Kidney (tissue), 14 donors: Measurements from ENCODE around the gene DDX6. TPM values are rescaled to one million over a fixed set of nuclear protein-coding genes. Genes with fewer than 3 reads are reported as not detected.
"Not testable (repeated sequence)": the region's sequence is repeated elsewhere in the genome, so short reads cannot be mapped to it uniquely, and the experiment has no call there.

Source experiments
- DNase-seq, 5 donors: peaks; one replicate each; pipeline ENCODE4 v3.0.0-alpha.2; 2013 to 2020
- FAIRE-seq: peaks from 2 replicates; lab custom pipeline; 2012; peaks lifted over from hg19 to GRCh38; lab: Jason Lieb, UNC
- H3K27ac ChIP-seq, 2 donors: one replicate each; pipeline ENCODE4 v1.7.0; 2013; ENCODE audit warnings: low read depth in 2 of 2, low read length in 2 of 2, inconsistent platforms in 1 of 2
- H3K27me3 ChIP-seq: one replicate; pipeline ENCODE4 v1.7.1; 2013; ENCODE audit warnings: low read length, inconsistent platforms; ENCODE audit not compliant: control insufficient read depth, insufficient read depth
- H3K36me3 ChIP-seq, 3 donors: one replicate each; pipeline versions ENCODE4 v1.7.0 to v1.7.1; 2013; ENCODE audit warnings: low read length in 3 of 3, control low read depth in 1 of 3, inconsistent platforms in 1 of 3; ENCODE audit not compliant: insufficient read depth in 3 of 3, control insufficient read depth in 2 of 3
- H3K4me1 ChIP-seq, 3 donors: one replicate each; pipeline versions ENCODE4 v1.7.0 to v1.7.1; 2013; ENCODE audit warnings: low read length in 3 of 3, inconsistent platforms in 1 of 3, low read depth in 1 of 3; ENCODE audit not compliant: control insufficient read depth in 2 of 3, insufficient read depth in 2 of 3
- H3K4me3 ChIP-seq, 3 donors: one replicate each; pipeline versions ENCODE4 v1.7.0 to v1.8.1; 2013; ENCODE audit warnings: low read length in 3 of 3, control low read depth in 1 of 3, inconsistent platforms in 1 of 3
- H3K9ac ChIP-seq, 3 donors: one replicate each; pipeline versions ENCODE4 v1.7.0 to v1.7.1; 2013; ENCODE audit warnings: low read length in 3 of 3, control low read depth in 1 of 3, inconsistent platforms in 1 of 3
- H3K9me3 ChIP-seq, 3 donors: one replicate each; pipeline versions ENCODE4 v1.7.0 to v1.7.1; 2013; ENCODE audit warnings: low read length in 3 of 3, control low read depth in 1 of 3, inconsistent platforms in 1 of 3; ENCODE audit not compliant: control insufficient read depth in 2 of 3, insufficient read depth in 1 of 3
- intact Hi-C: fragments of 100-400 bp; cut with DNase I; formaldehyde crosslinking; loops from one replicate; pipeline ENCODE4 v1.11.1; 2022
- polyA plus RNA-seq: library from polyadenylated mRNA; stranded (reverse); fragments of 350-450 nt; fragmentation: Illumina TruSeq; extraction: RNeasy Lipid Tissue Mini Kit (QIAGEN cat#74804); gene quantifications from one replicate; pipeline ENCODE4 v1.2.3, GENCODE V29; 2014; ENCODE audit warnings: low read depth, low replicate concordance; ENCODE audit not compliant: insufficient read depth
- total RNA-seq: library from RNA; stranded (reverse); fragmentation: NEBNext Ultra II Directional; extraction: Animal tissue kit (Norgen Biotek cat#: 25700); gene quantifications from one replicate; pipeline ENCODE4 v1.2.1, GENCODE V29; 2021
- TF ChIP-seq, protein P1 (sequence below): IDR thresholded peaks from 3 replicates; pipeline ENCODE4 v1.5.1; 2012; ENCODE audit warnings: mild to moderate bottlenecking, moderate library complexity, borderline replicate concordance; ENCODE audit not compliant: insufficient read depth; ENCODE audit errors: extremely low read depth
- donor health status: control.
- donor health status: control.
- donor health status: control.
- donor health status: control.
- donor health status: control.
- donor health status: DM: yes; HTN: yes; CAD: no.
- donor health status: Normal renal cell carcinoma (clear cell type).

DDX6 gene
- total and polyA plus RNA-seq, 2 donors from 2014 or later = 22.5 to 121 TPM

DNA sequence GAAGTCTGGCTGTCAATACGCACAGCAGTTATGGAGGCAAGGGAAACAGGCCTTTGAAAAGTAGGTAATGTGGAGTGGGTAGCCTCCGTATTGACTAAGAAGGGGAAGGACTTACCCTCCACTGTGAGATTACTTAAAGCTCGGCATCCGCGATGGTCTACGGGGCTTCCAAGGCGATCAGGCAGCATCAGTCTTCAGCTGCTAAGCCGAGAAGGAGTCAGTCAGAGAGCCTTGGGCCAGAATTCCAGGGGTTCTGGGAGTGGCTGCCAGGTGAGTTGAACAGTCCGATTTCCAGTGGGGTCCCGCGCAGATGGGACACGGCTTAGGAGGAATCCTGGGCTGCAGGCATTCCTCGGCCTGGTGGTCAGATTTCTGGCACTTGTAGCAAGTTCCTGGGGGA is 70.9 kb downstream of the DDX6 start:
- H3K9me3 ChIP-seq, FAIRE-seq, H3K4me3 ChIP-seq, H3K36me3 ChIP-seq, H3K9ac ChIP-seq, H3K27me3 ChIP-seq, intact Hi-C loops, H3K27ac ChIP-seq, H3K4me1 ChIP-seq, DNase-seq: not testable (repeated sequence)

DNA sequence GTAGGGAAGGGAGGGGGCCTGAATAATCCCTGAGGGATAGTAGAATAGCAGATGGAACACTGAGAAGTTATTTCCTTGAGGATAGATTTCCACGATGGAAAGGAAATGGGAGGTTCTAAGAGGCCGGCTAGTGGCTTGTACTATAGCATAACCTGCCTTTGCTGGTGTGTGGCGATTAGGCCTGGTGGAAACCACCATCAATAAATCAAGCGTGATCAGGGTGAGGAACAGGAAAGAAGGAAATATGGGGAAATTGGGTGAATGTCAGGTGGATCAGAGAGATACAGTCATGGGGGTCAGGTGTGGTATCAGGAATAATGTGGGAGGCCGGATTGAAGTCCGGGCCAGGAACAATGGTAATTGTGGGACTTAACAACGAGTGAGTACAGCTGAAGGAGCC is 72.4 kb downstream of the DDX6 start:
- H3K4me3 ChIP-seq, H3K27me3 ChIP-seq, H3K36me3 ChIP-seq, DNase-seq, H3K9ac ChIP-seq, FAIRE-seq, intact Hi-C loops, H3K9me3 ChIP-seq, H3K27ac ChIP-seq, H3K4me1 ChIP-seq: not testable (repeated sequence)

DNA sequence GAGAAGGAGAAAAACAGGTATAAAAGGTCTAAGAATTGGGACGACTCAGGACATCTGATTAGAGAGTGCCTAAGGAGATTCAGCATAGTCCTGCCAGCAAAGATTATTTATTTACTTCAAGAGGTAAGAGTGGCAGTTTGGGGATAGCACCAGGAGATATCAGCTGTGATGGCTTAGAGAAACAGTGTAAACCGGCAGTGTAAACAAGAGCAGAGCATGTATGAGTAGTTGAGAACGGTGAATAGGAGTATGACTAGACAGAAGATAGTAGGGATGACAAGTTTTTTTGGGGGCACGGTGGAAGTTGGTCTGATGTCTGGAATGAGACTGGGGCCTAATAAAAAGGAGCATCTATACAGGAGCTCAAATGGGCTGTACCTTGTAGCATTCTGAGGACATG is 73.2 kb downstream of the DDX6 start:
- DNase-seq, H3K9me3 ChIP-seq, intact Hi-C loops, H3K9ac ChIP-seq, H3K4me3 ChIP-seq, H3K36me3 ChIP-seq, H3K27ac ChIP-seq, H3K4me1 ChIP-seq, FAIRE-seq, H3K27me3 ChIP-seq: not testable (repeated sequence)

DNA sequence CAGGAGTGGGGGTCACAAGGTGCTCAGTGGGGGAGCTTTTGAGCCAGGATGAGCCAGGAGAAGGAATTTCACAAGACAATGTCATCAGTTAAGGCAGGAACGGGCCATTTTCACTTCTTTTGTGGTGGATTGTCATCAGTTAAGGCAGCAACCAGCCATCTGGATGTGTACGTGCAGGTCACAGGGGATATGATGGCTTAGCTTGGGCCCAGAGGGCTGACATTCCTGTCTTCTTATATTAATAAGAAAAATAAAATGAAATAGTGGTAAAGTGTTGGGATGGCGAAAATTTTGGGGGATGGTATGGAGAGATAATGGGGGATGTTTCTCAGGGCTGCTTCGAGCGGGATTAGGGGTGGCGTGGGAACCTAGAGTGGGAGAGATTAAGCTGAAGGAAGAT is 73.7 kb downstream of the DDX6 start:
- intact Hi-C loops, H3K36me3 ChIP-seq, H3K9ac ChIP-seq, H3K4me3 ChIP-seq, DNase-seq, H3K4me1 ChIP-seq, H3K27me3 ChIP-seq, FAIRE-seq, H3K27ac ChIP-seq, H3K9me3 ChIP-seq: not testable (repeated sequence)

DNA sequence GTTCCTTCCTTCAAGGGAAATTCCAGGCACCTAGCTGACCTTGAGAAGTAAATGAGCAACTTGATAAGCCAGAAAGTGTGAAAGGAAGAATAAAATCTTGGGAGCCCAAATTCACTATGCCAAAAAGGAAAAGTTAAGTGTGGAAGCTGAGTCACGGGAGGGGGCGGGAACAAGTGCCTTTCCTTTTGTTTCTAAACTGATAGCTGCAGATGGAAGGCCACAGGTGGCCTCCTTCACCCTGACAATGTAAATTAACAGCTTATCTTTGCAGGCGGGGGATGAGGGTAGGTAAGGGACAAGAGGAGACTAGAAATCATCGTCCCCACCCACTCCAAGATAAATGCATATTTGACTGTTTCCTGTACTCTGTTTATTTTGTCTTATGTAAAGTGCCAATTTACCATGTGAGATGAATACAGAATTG is 75.1 kb downstream of the DDX6 start:
- intact Hi-C loops = no loop called here
- no peaks in the 10 kb centered on the region for H3K36me3 ChIP-seq
- peak in 1 of 5 donors; percentile 34 for DNase-seq
- no peak overlapping the region for H3K4me3 ChIP-seq
- H3K9ac ChIP-seq = no peak overlapping the region
- no peaks in the 10 kb centered on the region for H3K27me3 ChIP-seq
- H3K4me1 ChIP-seq = peaks cover 0 to 7% (median 0%) of the 10 kb centered on the region in 3 donors
- TF ChIP-seq, protein P1, sequence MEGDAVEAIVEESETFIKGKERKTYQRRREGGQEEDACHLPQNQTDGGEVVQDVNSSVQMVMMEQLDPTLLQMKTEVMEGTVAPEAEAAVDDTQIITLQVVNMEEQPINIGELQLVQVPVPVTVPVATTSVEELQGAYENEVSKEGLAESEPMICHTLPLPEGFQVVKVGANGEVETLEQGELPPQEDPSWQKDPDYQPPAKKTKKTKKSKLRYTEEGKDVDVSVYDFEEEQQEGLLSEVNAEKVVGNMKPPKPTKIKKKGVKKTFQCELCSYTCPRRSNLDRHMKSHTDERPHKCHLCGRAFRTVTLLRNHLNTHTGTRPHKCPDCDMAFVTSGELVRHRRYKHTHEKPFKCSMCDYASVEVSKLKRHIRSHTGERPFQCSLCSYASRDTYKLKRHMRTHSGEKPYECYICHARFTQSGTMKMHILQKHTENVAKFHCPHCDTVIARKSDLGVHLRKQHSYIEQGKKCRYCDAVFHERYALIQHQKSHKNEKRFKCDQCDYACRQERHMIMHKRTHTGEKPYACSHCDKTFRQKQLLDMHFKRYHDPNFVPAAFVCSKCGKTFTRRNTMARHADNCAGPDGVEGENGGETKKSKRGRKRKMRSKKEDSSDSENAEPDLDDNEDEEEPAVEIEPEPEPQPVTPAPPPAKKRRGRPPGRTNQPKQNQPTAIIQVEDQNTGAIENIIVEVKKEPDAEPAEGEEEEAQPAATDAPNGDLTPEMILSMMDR = no peak
- H3K9me3 ChIP-seq = no peaks in the 10 kb centered on the region
- H3K27ac ChIP-seq = no peak overlapping the region
- FAIRE-seq = no peak
